ENCODE data around the gene KCNH1. TPM values are rescaled to one million over a fixed set of nuclear protein-coding genes. Genes with fewer than 3 reads are reported as not detected.

KCNH1 gene
- total and polyA plus RNA-seq, 2 experiments from 2014 or later, result 0.28 TPM; not detected in 1

GRCh38 chr1:210898473-210898872 is 235.5 kb downstream of the KCNH1 start:
- Histone ChIP-seq H2AFZ (no peak overlapping the region), H3K36me3 (ENCODE audit: insufficient read depth) (no peaks in the 10 kb centered on the region), H3K4me1 (ENCODE audit: insufficient read depth) (no peaks in the 10 kb centered on the region), H3K27me3 (ENCODE audit: insufficient read depth) (no peaks in the 10 kb centered on the region), H3K79me2 (replicated peaks; ENCODE audit: insufficient read depth) (no peaks in the 10 kb centered on the region), H3K9me2 (ENCODE audit: insufficient read depth) (no peaks in the 10 kb centered on the region), H3K4me3 (no peak overlapping the region), H3K4me2 (no peak overlapping the region), H3K27ac (ENCODE audit: low read depth) (no peak overlapping the region), H4K20me1 (replicated peaks; ENCODE audit: insufficient read depth) (no peaks in the 10 kb centered on the region), H3F3A (replicated peaks; ENCODE audit: low read depth) (no peaks in the 10 kb centered on the region)
- ATAC-seq (no peak), DNase-seq (ENCODE audit: low spot score) (no peak)
- H3K9me3 Mint-ChIP-seq, result peaks cover 10% of the 10 kb centered on the region; the same call in 2 of the 3 replicates
- peaks cover 2% of the 10 kb centered on the region for H3K27me3 Mint-ChIP-seq (ENCODE audit: insufficient read depth, low read depth, poor library complexity)
- H3K4me3 Mint-ChIP-seq, result no peak overlapping the region
- no peaks in the 10 kb centered on the region for H3K36me3 Mint-ChIP-seq (ENCODE audit: low read depth)
- H3K4me1 Mint-ChIP-seq, result no peaks in the 10 kb centered on the region
- TF ChIP-seq CREB1 (CRISPR knock-in tag; IDR thresholded peaks at IDR 0.05; ENCODE audit: low read depth) (no peak), POLR2AphosphoS5 (IDR thresholded peaks at IDR 0.05; ENCODE audit: low read depth) (no peak), CTCF (conservative IDR thresholded peaks at IDR 0.05; ENCODE audit: low read depth in 2 of 2) (no peak), STAT1 (IDR thresholded peaks at IDR 0.05; ENCODE audit: unreplicated experiment) (no peak), ZNF462 (CRISPR knock-in tag; IDR thresholded peaks at IDR 0.05) (no peak)
- H3K27ac Mint-ChIP-seq, result no peak overlapping the region

Data from GM23338 (cell line).